KMS-11 (cell line): ENCODE data around the gene PPIG.
A peak's percentile ranks its signal among the peaks of the same experiment; 100 is the strongest.

Experiments used
- H2AFZ ChIP-seq: fragments of 200-600 bp; sonication (generic); 2 replicates; pipeline ENCODE4 v1.6.1; 2016; ENCODE audit warnings: antibody characterized with exemption, mixed run types, low read depth
- H3K27ac ChIP-seq: fragments of 200-600 bp; sonication (generic); 2 replicates; pipeline ENCODE4 v1.6.1; 2016; ENCODE audit warnings: mild to moderate bottlenecking, mixed run types
- H3K27me3 ChIP-seq: fragments of 200-600 bp; sonication (generic); 2 replicates; pipeline ENCODE4 v1.6.1; 2017; ENCODE audit warnings: mild to moderate bottlenecking, low read depth, mixed run types, moderate library complexity; ENCODE audit not compliant: insufficient read depth
- H3K36me3 ChIP-seq: fragments of 200-600 bp; sonication (generic); 2 replicates; pipeline ENCODE4 v1.6.1; 2017; ENCODE audit warnings: mild to moderate bottlenecking, mixed run types; ENCODE audit not compliant: insufficient read depth
- H3K4me1 ChIP-seq: fragments of 200-600 bp; sonication (generic); 2 replicates; pipeline ENCODE4 v1.6.1; 2016; ENCODE audit warnings: mild to moderate bottlenecking, low read depth, mixed run types; ENCODE audit not compliant: poor library complexity, severe bottlenecking
- H3K4me2 ChIP-seq: fragments of 200-600 bp; sonication (generic); 2 replicates; pipeline ENCODE4 v1.7.0; 2016; ENCODE audit warnings: mild to moderate bottlenecking, mixed run types
- H3K4me3 ChIP-seq: fragments of 200-600 bp; sonication (generic); IDR thresholded peaks from 2 replicates; pipeline ENCODE4 v1.6.1; 2017; ENCODE audit warnings: low read depth, low read length, mixed read lengths; ENCODE audit not compliant: insufficient read depth
- H3K79me2 ChIP-seq: fragments of 200-600 bp; sonication (generic); 2 replicates; pipeline ENCODE4 v1.6.1; 2016; ENCODE audit warnings: low read depth, mixed run types; ENCODE audit not compliant: insufficient read depth
- H3K9ac ChIP-seq: fragments of 200-600 bp; sonication (generic); 2 replicates; pipeline ENCODE4 v1.6.1; 2016; ENCODE audit warnings: mild to moderate bottlenecking, mixed run types
- H4K20me1 ChIP-seq: fragments of 200-600 bp; sonication (generic); 2 replicates; pipeline ENCODE4 v1.6.1; 2016; ENCODE audit warnings: mild to moderate bottlenecking, mixed run types; ENCODE audit not compliant: insufficient read depth
- TF ChIP-seq, protein P1 (sequence below): fragments of 200-600 bp; sonication (generic); conservative IDR thresholded peaks from 2 replicates; pipeline ENCODE4 v1.6.1; 2017; ENCODE audit warnings: low read depth, mild to moderate bottlenecking, antibody characterized with exemption, low read length, moderate library complexity, mixed read lengths

Gene PPIG

DNA sequence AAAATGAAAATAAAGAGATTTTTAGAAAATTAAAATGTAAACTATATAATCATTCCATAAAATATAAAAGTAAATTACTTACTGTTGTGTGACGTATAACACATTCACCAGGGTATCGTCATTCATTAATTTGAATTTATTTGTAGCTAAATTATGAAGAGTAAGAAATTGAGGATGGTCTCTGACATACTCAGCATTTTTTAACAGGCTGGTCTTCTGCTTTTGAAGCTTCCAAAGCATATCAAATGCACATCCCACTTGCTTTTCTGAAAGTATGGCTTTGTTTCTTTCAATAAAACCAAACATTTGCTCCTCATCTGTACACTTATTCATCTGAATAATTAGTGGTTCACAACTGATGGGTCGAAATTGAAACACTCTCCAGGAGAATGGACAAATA lies 12.6 kb upstream of the PPIG start:
- Histone ChIP-seq H3K36me3 (no peaks in the 10 kb centered on the region), H3K9ac (peak overlapping the region; percentile 69; the same call in 1 of the 2 replicates), H4K20me1 (no peaks in the 10 kb centered on the region), H2AFZ (no peak overlapping the region), H3K79me2 (peaks cover 35% of the 10 kb centered on the region; the same call in 1 of the 2 replicates), H3K4me2 (peak overlapping the region; percentile 95), H3K4me3 (no peak overlapping the region), H3K27ac (peak overlapping the region; percentile 71; the same call in 1 of the 2 replicates), H3K4me1 (peaks cover 41% of the 10 kb centered on the region), H3K27me3 (no peaks in the 10 kb centered on the region)
- TF ChIP-seq, protein P1, sequence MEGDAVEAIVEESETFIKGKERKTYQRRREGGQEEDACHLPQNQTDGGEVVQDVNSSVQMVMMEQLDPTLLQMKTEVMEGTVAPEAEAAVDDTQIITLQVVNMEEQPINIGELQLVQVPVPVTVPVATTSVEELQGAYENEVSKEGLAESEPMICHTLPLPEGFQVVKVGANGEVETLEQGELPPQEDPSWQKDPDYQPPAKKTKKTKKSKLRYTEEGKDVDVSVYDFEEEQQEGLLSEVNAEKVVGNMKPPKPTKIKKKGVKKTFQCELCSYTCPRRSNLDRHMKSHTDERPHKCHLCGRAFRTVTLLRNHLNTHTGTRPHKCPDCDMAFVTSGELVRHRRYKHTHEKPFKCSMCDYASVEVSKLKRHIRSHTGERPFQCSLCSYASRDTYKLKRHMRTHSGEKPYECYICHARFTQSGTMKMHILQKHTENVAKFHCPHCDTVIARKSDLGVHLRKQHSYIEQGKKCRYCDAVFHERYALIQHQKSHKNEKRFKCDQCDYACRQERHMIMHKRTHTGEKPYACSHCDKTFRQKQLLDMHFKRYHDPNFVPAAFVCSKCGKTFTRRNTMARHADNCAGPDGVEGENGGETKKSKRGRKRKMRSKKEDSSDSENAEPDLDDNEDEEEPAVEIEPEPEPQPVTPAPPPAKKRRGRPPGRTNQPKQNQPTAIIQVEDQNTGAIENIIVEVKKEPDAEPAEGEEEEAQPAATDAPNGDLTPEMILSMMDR: no peak

GRCh38 chr2:169572189-169572588 lies 12.0 kb upstream of the PPIG start:
- Histone ChIP-seq H3K4me2 (peak overlapping the region; percentile 95), H3K4me3 (no peak overlapping the region), H3K9ac (peak overlapping the region; percentile 69; the same call in 1 of the 2 replicates), H3K27me3 (no peaks in the 10 kb centered on the region), H3K36me3 (no peaks in the 10 kb centered on the region), H2AFZ (no peak overlapping the region), H3K79me2 (peaks cover 35% of the 10 kb centered on the region; the same call in 1 of the 2 replicates), H3K27ac (peak overlapping the region; percentile 71), H3K4me1 (peaks cover 41% of the 10 kb centered on the region), H4K20me1 (no peaks in the 10 kb centered on the region)
- TF ChIP-seq, protein P1: no peak

- Histone ChIP-seq H3K36me3 (no peaks in the 10 kb centered on the region), H3K27ac (peak overlapping the region; percentile 71), H3K9ac (peak overlapping the region; percentile 69), H3K4me1 (peaks cover 41% of the 10 kb centered on the region), H3K4me2 (peak overlapping the region; percentile 95), H4K20me1 (no peaks in the 10 kb centered on the region), H3K4me3 (no peak overlapping the region), H2AFZ (peak overlapping the region; percentile 76), H3K27me3 (no peaks in the 10 kb centered on the region), H3K79me2 (peaks cover 35% of the 10 kb centered on the region; the same call in 1 of the 2 replicates)
- TF ChIP-seq, protein P1: no peak
These were observed 11.4 kb upstream of the PPIG start for GRCh38 chr2:169572821-169573159.

GRCh38 chr2:169573160-169573973 lies 10.8 kb upstream of the PPIG start, which contains the start of gene FASTKD1:
FASTKD1 (minus strand) TSS chr2:169573865; CDS start chr2:169572029, 1,836 bp downstream.
- H3K4me2 ChIP-seq: peak within 1 kb of the TSS; percentile 95
- no peak within 1 kb of the TSS for H3K4me3 ChIP-seq
- peak within 1 kb of the TSS; percentile 76 for H2AFZ ChIP-seq
- H3K36me3 ChIP-seq: no peaks in the 10 kb centered on the region
- H3K27me3 ChIP-seq: no peaks in the 10 kb centered on the region
- H4K20me1 ChIP-seq: no peaks in the 10 kb centered on the region
- H3K9ac ChIP-seq: peak within 1 kb of the TSS; percentile 69
- peaks cover 35% of the 10 kb centered on the region; the same call in 1 of the 2 replicates for H3K79me2 ChIP-seq
- peak within 1 kb of the TSS; percentile 71 for H3K27ac ChIP-seq
- TF ChIP-seq, protein P1: no peak
- H3K4me1 ChIP-seq: peaks cover 41% of the 10 kb centered on the region
